ENCODE results near the gene ERMAP. TPM values are rescaled to one million over a fixed set of nuclear protein-coding genes. Genes with fewer than 3 reads are reported as not detected.

Gene ERMAP
- total RNA-seq, 4 donors from 2014 or later: 5.8 to 13.2 (median 12.6) TPM

DNA sequence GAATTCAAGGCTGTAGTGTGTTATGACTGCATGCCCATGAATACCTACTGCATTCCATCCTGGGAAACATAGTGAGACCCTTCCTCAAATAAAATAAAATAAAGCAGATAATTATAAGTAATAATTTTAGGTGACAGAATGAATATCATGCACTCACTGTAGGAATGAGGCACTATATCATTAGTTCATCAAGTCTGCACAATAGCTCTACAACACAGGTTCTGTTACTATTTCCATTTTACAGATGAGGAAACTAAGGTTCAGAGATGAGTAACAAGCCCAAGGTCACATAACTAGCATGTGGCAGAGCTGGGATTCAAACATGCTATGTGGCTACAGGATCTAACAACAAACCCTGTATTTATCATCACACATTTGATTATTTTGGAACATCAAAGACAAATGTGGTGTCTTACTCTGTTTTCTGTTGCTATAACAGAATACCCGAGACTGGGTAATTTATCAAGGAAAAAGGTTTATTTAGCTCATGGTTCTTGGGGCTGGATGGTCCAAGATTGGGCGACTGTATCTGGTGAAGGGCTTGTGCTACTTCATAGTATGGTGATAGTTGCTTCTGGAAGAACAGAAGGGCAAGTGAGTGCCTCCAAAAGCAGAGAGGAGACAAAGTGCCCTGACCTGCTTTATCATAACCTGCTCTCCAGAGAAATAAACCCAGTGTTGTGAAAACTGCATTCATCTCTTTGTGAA lies 24.7 kb downstream of the ERMAP start:
- DNase-seq (ENCODE audit: low spot score) (no peak), ATAC-seq (ENCODE audit: low FRiP score) (no peak)
- TF ChIP-seq, protein P1, sequence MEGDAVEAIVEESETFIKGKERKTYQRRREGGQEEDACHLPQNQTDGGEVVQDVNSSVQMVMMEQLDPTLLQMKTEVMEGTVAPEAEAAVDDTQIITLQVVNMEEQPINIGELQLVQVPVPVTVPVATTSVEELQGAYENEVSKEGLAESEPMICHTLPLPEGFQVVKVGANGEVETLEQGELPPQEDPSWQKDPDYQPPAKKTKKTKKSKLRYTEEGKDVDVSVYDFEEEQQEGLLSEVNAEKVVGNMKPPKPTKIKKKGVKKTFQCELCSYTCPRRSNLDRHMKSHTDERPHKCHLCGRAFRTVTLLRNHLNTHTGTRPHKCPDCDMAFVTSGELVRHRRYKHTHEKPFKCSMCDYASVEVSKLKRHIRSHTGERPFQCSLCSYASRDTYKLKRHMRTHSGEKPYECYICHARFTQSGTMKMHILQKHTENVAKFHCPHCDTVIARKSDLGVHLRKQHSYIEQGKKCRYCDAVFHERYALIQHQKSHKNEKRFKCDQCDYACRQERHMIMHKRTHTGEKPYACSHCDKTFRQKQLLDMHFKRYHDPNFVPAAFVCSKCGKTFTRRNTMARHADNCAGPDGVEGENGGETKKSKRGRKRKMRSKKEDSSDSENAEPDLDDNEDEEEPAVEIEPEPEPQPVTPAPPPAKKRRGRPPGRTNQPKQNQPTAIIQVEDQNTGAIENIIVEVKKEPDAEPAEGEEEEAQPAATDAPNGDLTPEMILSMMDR (IDR thresholded peaks at IDR 0.05): no peak

DNA sequence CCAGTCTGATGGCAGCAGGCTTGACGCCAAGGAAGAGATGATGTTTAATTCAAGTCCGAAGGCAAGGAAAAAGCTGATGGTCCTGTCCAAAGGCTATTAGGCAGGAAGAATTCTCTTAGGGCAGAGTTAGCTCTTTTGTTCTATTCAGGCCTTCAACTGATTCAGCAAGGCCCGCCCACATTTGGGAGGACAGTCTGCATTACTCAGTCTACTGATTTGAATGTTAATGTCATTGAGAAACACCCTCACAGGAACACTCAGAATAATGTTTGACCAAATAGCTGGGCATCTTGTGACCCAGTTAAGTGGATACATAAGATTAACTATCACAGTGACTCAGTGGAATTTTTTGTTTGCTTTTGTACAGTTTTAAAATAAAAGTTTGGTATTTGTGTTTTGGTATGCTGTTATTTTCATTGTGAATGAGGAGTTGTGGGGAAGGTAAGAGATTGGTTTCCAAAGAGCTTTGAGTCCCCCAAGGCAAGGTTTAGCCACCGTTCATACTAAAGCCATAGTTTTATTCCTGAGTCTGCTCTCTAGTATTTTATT lies 27.7 kb downstream of the ERMAP start:
- ATAC-seq (ENCODE audit: low FRiP score) (no peak), DNase-seq (ENCODE audit: low spot score) (no peak)
- TF ChIP-seq, protein P1 (IDR thresholded peaks at IDR 0.05): no peak

DNA sequence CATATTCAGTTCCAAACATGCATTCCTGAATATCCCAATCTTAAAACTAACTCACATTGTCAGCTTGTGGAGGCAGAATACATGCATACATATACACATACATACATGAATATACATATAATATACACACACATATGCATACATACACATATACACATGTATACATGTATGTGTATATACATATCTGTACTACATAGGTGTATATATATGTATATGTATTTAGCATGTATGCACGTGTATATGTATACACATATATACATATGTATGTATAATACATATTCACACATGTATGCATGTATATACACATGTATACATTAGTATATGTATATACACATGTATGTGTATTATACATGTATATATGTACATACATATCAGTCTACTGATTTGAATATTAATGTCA lies 28.3 kb downstream of the ERMAP start:
- no peak for ATAC-seq (ENCODE audit: low FRiP score)

DNA sequence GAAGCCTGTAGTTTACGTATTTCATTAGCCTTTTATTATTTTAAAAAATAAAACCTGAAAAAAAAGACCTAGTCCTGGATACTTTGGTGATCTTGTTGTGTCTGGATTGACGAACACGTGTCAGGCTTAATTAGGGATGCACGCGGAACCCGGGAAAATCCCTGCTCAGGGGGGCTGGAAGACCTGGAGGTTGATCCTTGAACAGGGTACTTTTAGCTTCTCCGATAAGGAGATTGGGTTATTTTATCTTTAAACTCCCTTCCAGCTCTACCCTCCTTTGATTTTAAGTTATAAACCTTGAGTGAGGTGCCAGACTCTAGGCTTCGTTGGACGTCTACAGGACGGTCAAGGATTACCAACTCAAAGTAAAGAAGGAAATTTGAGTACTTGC lies 28.9 kb downstream of the ERMAP start:
- DNase-seq (ENCODE audit: low spot score): no peak
- ATAC-seq (ENCODE audit: low FRiP score): peak; percentile 1
- TF ChIP-seq, protein P1 (IDR thresholded peaks at IDR 0.05): no peak

More for the DNA sequence above, 28.3 kb downstream of the ERMAP start:
- no peak for DNase-seq (ENCODE audit: low spot score)
- TF ChIP-seq, protein P1 (IDR thresholded peaks at IDR 0.05): no peak

DNA sequence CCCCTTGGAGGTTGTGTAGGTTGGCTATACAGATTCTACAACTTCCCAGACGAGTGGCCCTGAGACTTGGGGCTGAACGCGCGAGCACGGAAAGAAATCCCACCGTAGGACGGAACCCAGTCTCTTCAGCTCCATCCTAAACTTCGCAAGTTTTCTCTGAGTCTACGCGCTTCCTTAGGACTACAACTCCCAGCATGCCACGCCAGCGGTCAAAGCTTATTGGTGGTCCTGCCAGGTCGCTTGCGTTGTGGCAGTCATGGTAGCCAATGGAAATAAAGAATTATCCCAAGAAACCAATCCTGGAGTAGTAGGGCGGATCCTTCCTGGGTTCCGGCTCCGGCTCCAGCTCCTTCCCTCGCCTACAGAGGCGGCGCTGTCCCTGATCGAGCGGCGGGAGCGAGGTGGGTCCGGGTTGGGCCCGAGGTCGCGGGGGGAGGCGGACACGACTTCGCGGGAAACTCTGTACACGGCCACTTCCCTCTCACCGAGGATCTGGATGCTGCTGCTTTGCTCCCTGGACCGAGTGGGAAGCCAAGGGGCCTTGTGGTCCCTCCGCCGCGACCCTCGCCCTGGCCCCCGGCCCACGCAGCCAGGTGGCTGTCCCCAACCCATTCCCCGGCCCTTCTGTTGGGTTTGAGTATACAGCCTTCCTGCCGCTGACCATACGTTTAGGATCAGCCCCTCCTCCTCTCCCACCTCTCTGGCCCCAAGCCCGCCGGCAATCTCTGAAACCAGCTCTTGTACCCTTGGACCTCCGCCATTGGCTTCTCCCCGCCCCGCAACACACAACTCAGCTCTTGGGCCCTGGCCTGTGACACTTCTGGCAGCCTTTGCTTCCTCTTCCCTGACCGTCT lies 29.6 kb downstream of the ERMAP start, which contains the start of gene ZNF691:
ZNF691 (plus strand) TSS at position 357 of the 854 bp plus-strand sequence. CDS start 3,046 bp downstream, outside the sequence.
- TF ChIP-seq, protein P1 (IDR thresholded peaks at IDR 0.05): no peak
- peak; percentile 99 for ATAC-seq (ENCODE audit: low FRiP score)
- peak; percentile 71 for DNase-seq (ENCODE audit: low spot score)

DNA sequence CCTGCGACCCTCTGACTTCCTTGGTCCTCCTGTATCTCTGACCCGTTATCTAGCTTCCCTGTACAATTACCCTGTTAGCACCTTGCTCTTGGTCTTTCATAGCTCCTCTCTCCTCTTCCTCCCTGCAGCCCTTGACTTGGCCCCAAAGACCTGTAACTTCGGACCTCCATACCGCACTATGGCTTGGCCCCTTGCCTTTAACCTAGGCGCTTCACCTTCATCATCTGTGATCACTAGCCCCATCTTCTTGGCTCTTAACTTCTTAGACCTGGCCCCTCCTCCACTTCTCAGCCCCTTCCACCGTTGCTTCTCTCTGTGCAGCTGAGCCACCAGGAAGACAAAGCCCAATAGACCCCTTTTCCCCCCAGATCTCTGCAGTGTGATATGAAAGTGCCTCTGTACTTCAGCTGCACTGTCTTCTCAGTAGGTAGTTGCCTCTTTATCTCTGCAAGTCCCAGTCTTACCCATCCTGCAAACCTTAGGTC lies 30.2 kb downstream of the ERMAP start:
- no peak for ATAC-seq (ENCODE audit: low FRiP score)
- no peak for DNase-seq (ENCODE audit: low spot score)
- TF ChIP-seq, protein P1 (IDR thresholded peaks at IDR 0.05): no peak
